ENCODE results near the gene RHOT1. TPM values are rescaled to one million over a fixed set of nuclear protein-coding genes. Genes with fewer than 3 reads are reported as not detected.

Gene RHOT1
- total RNA-seq, 1 experiment from 2014 or later: 24.4 TPM

DNA sequence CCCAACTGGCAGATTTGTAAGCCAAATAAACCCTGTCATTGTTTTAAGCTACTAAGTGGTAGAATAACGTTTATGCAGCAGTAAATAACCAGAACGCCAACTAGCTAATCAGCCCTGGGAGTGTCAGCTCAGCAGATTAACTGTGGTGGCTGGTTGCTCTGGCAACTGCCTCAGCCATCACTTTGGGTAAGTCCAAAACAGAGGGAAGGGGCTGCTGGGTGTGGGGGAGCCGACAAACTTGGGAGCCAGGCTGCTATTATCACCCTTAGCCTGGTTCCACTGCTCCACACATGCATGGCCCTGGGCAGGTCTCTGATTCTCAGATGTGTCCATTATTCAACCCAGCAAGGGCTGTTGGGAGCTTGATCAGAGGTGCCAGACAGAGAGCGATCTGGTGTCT, 22.2 kb upstream of the RHOT1 start:
- Histone ChIP-seq H3K23ac (ENCODE audit: insufficient read length, low read depth, low read length) (no peak overlapping the region), H3K4me2 (ENCODE audit: insufficient read depth, insufficient read length, low read length) (no peak overlapping the region)

More for the DNA sequence above, 22.2 kb upstream of the RHOT1 start:
- Mint-ChIP-seq H3K27ac (no peak overlapping the region), H3K9me3 (no peaks in the 10 kb centered on the region), H3K36me3 (ENCODE audit: insufficient read depth in 1 of 3, low read depth in 3 of 3) (no peaks in the 10 kb centered on the region), H3K4me1 (peaks cover 14 to 23% of the 10 kb centered on the region in 2 experiments), H3K4me3 (no peak overlapping the region), H3K27me3 (ENCODE audit: low read depth) (no peaks in the 10 kb centered on the region; the same call in 1 of the 2 replicates)
- no peaks in the 10 kb centered on the region for H3K27me3 ChIP-seq (ENCODE audit: insufficient read depth, low read length)
- H3T11ph ChIP-seq (ENCODE audit: low read length): no peak overlapping the region
- no peak overlapping the region for H2BK5ac ChIP-seq (ENCODE audit: insufficient read length, low read length)
- H2AK5ac ChIP-seq (ENCODE audit: insufficient read length, low read length): no peak overlapping the region
- H3K56ac ChIP-seq (ENCODE audit: insufficient read length, low read depth, low read length): no peak overlapping the region
- H2BK120ac ChIP-seq (ENCODE audit: low read depth, low read length, poor library complexity, severe bottlenecking): no peak overlapping the region
- TF ChIP-seq, protein P1, sequence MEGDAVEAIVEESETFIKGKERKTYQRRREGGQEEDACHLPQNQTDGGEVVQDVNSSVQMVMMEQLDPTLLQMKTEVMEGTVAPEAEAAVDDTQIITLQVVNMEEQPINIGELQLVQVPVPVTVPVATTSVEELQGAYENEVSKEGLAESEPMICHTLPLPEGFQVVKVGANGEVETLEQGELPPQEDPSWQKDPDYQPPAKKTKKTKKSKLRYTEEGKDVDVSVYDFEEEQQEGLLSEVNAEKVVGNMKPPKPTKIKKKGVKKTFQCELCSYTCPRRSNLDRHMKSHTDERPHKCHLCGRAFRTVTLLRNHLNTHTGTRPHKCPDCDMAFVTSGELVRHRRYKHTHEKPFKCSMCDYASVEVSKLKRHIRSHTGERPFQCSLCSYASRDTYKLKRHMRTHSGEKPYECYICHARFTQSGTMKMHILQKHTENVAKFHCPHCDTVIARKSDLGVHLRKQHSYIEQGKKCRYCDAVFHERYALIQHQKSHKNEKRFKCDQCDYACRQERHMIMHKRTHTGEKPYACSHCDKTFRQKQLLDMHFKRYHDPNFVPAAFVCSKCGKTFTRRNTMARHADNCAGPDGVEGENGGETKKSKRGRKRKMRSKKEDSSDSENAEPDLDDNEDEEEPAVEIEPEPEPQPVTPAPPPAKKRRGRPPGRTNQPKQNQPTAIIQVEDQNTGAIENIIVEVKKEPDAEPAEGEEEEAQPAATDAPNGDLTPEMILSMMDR (conservative IDR thresholded peaks at IDR 0.05): no peak
- no peak overlapping the region for H3K9ac ChIP-seq (ENCODE audit: extremely low read depth, insufficient read length, low read length)
- H4K8ac ChIP-seq (replicated peaks; ENCODE audit: insufficient read length, low read depth, low read length): no peak overlapping the region
- H3K79me1 ChIP-seq (ENCODE audit: insufficient read depth, low read depth, low read length, poor library complexity, severe bottlenecking): no peaks in the 10 kb centered on the region
- no peak overlapping the region for H2BK20ac ChIP-seq (ENCODE audit: low read depth, low read length, poor library complexity, severe bottlenecking)
- no peaks in the 10 kb centered on the region for H3K23me2 ChIP-seq (ENCODE audit: insufficient read length, low read depth, low read length, poor library complexity, severe bottlenecking)
- no peak overlapping the region; the same call in 1 of the 2 replicates for H3K14ac ChIP-seq (ENCODE audit: insufficient read depth, low read length)
- no peaks in the 10 kb centered on the region for H3K79me2 ChIP-seq (ENCODE audit: insufficient read depth, low read length)
- peak; percentile 28 for DNase-seq
- no peaks in the 10 kb centered on the region for H3K4me1 ChIP-seq (ENCODE audit: insufficient read depth, low read length)
- no CpG with 5 or more reads among the region's 4 CpGs for WGBS (ENCODE audit: extremely low coverage, insufficient read length, low lambda C conversion rate)
- no peak overlapping the region for H3K27ac ChIP-seq (ENCODE audit: insufficient read length, low read depth, low read length)
- no peak overlapping the region for H4K5ac ChIP-seq (ENCODE audit: insufficient read length, low read depth, low read length)
- H2BK15ac ChIP-seq (ENCODE audit: low read depth, low read length): no peak overlapping the region
- no peaks in the 10 kb centered on the region for H4K20me1 ChIP-seq (ENCODE audit: control insufficient read depth, insufficient read depth, insufficient read length)
- H3K9me3 ChIP-seq (ENCODE audit: control insufficient read depth, low read depth, low read length): no peaks in the 10 kb centered on the region
- no peak overlapping the region for H2BK12ac ChIP-seq (ENCODE audit: insufficient read length, low read depth, low read length)
- H3K18ac ChIP-seq (ENCODE audit: insufficient read length, low read depth, low read length): no peak overlapping the region
- H3K4ac ChIP-seq (ENCODE audit: low read depth, low read length): no peak overlapping the region
- H2AFZ ChIP-seq (ENCODE audit: low read length): no peak overlapping the region
- H4K91ac ChIP-seq (ENCODE audit: insufficient read length, low read depth, low read length): no peak overlapping the region

All from H9 (cell line).